DMS53 treated with DMSO at 0.1 percent for 48 hours (cell line): ENCODE measurements around the gene HMGB4.

ENCODE experiments used
- DNase-seq: peaks from one replicate; lab custom pipeline; 2025; ENCODE audit not compliant: unreplicated experiment; lab: John Stamatoyannopoulos, UW

The HMGB4 gene

GRCh38 chr1:33863779-33864178 is at the start of gene HMGB4:
TSS of gene HMGB4 (plus strand) at chr1:33864079. CDS start at chr1:33864192, 113 bp downstream.
- no peak for DNase-seq

DNA sequence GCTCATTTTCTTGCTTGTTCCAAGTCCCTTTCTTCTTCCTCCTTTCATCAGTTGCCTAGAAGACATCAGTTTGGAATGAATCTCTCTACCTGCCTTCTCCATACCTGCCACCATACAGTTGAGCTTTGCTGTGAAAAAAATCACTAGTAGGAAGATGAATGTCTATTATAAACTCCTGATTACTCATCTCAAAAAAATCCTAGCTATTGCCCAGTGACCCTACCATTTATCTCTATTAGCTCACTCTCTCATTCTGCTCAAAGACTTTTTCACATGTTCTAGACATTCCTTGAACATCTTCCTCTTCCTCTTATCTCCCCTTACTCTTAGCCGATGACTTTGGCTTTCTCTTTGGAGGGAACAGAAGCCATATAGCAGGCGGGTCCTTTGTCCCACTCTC is 49.7 kb upstream of the HMGB4 start:
- DNase-seq, result no peak

DNA sequence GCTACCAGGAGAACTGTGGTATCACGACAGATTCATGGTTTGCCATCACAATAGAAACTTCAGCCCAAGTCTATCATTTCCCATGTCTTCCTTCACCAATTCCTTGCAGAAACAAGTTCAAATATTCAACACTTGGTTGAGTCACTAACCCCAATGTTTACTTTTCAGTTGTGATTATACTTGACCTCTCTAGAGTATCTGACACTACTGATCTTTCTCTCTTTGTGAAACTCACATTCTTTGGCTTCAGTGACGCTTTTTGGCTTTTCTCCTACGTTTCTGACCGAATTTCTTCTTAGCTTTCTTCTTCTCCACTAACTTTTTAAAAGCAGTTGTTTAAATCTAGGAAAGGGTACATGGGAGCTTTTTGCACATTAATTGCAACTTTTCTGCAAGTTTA is 48.8 kb upstream of the HMGB4 start:
- peak; percentile 8 for DNase-seq

DNA sequence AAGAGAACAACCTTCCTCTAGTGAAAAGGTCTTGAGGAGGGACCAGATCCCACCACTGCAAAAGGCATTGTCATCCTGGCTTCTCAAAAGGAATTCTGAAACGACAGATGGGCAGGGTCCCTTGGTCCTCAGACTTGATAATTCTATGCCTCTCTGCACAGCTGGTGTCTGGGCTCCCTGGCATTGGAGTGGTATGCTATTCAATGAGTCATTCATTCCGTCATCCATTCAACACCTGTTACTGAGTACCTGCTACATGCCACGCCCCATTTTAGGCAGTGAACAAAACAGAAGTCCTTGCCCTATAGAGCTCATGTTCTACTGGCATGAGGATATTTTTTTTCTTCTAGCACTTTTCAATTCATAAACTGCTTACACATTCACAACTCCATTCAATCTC is 45.8 kb upstream of the HMGB4 start:
- peak; percentile 75 for DNase-seq

- DNase-seq, result no peak
Measured at GRCh38 chr1:33819290-33819912, 44.5 kb upstream of the HMGB4 start.

DNA sequence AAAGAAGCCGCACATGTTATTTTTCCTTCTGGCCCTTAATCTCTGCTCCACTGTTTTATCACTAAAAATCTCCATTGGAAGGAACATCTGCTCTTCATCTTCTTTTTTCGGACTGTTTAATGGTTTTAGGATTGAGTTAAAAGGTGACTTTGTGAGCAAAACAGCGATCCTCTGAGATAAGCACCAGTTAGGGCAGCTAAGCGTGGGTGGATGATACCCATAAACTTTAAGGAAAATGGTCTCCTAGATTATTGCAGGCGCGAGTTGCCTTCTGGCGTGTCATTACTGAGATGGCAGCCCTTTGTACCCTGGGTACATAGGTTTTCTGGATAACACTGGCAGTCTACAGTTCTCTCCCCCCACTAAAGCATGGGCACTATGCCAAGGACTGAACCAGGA is 44.0 kb upstream of the HMGB4 start:
- DNase-seq, result no peak

- DNase-seq, result no peak
Measured at GRCh38 chr1:33820804-33821203, 43.1 kb upstream of the HMGB4 start.

GRCh38 chr1:33821291-33821690 is 42.6 kb upstream of the HMGB4 start:
- DNase-seq, result no peak

GRCh38 chr1:33822396-33822795 is 41.5 kb upstream of the HMGB4 start:
- no peak for DNase-seq

DNA sequence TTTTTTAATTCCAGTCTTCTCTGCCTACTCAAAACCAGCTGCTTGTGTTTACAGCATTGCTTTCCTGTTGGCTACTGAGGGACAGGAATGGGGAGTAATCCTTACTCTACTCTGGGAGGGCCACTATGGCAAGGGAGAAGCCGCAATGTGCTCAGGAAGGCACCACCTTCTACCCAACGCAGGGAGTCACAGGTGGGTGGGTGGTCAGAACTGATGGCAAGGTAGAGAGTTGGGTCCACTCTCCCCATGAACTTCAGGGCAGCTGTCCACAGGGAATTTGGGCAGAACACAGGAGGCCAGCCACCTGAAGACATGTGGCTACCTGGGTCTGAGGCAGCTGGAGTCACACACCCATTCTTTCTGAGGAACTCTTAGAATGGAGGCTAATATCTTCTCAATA is 40.5 kb upstream of the HMGB4 start:
- no peak for DNase-seq

GRCh38 chr1:33823830-33824229 is 40.0 kb upstream of the HMGB4 start:
- no peak for DNase-seq

DNA sequence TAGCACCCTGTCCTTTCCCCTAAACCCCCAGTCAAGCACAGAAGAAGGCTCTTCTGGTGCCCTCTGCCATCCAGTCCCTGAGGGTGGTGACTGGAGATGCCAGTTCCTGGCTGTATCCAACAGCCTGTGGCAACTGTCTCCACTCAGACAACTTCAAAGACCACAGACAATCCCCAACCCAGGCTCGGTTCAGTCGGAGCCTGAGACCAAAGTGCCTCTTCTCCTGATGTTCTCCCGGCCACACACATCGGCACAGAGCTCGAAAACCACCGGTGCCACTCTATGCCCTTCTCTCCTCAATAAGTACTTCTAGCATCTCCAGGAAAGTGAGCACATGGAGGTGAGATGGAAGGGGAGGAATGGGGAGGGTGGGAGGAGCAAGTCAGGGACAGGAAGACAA is 39.6 kb upstream of the HMGB4 start:
- DNase-seq, result no peak

- DNase-seq, result no peak
Measured at GRCh38 chr1:33824971-33825370, 38.9 kb upstream of the HMGB4 start.

DNA sequence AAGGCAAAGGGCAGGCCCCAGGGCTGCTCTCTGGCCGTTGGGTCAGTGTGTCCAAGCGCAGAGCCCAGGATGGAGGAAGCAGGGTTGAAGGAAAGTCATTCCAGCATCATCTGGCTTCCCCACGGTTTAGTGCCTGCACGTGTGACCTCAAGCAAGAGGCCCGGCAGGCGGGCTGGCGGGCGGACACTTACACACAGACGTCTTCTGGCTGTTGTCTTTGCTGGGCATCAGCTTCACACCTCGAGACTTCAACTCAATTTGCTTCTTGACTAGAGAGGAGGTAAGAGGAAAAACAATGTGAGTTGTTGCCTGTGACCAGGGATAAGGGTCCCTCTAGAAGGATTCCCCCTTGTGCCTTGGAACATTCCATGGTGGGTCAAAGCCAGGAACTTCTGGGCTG is 38.4 kb upstream of the HMGB4 start:
- DNase-seq, result no peak

DNA sequence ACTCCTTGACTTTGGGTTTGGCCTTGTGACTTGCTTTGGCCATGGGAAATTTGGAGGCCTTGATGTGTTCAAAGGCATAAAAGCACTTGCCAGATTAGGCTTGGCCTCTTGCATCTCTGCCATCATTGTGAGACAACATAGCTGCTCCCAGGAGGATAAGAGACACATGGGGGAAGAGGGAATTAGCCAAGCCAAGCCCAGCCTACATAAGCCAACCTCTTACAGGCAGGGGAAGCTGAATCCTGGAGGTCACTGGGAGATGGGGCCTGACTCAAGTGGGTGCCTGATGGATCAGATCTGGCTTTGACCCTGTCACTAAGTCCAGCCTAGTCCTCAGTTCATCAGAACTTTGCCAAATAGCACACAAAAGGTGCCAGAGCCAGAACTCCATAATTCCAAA is 37.6 kb upstream of the HMGB4 start:
- no peak for DNase-seq

DNA sequence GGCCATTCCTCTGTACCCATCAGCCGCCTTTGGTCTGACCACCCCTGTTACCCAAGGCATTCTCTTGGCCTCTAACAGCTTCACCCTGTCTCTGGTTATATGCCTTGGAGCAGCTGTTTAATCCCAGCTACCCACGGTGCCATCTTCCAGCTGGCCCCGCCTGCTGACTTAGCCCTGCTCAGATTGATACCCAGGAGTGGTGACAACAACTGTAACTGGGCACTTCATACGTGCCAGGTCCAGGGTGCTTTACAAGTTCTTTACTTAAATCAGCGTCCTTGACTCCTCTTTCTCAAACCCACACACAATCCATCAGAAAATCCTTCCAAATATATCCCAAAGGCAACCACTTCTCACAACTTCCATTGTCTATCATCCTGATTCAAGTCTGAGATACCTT is 37.2 kb upstream of the HMGB4 start:
- no peak for DNase-seq

- DNase-seq, result no peak
Measured at GRCh38 chr1:33828059-33828458, 35.8 kb upstream of the HMGB4 start.

DNA sequence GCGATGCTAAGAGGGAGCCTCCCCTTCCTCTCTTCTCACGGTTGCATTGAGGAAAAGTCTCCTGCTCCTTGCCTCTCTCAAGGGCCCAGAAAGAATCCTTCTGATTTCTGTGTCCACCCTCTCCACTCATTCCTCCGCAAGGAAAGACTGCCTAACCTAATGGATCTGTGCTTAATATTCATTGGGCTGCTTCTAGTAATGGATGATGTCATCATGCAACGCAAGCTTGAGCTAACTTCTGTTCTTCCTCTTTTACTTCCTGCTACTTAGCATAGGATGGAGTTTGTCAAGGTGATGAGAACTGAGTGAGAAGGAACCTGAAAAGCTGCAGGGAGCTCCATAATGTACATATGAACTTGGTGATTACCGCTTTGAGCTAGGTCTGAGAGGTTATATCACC is 35.2 kb upstream of the HMGB4 start:
- no peak for DNase-seq

GRCh38 chr1:33836911-33837310 is 27.0 kb upstream of the HMGB4 start:
- no peak for DNase-seq

- DNase-seq, result no peak
Measured at GRCh38 chr1:33837635-33838034, 26.2 kb upstream of the HMGB4 start.

- no peak for DNase-seq
Measured at GRCh38 chr1:33841494-33841893, 22.4 kb upstream of the HMGB4 start.

GRCh38 chr1:33842348-33842747 is 21.5 kb upstream of the HMGB4 start:
- DNase-seq, result no peak

- DNase-seq, result no peak
Measured at GRCh38 chr1:33844166-33844565, 19.7 kb upstream of the HMGB4 start.

- no peak for DNase-seq
Measured at GRCh38 chr1:33846861-33847260, 17.0 kb upstream of the HMGB4 start.
